PC-3 (cell line): Measurements from ENCODE around the gene GRIN2A.

ENCODE experiments used
- CTCF ChIP-seq: fragments of 300-600 bp; sonication (generic); conservative IDR thresholded peaks from 2 replicates; pipeline ENCODE4 v1.5.1; 2017; ENCODE audit warnings: antibody characterized with exemption, low read depth, mild to moderate bottlenecking, low read length
- EZH2 ChIP-seq: fragments of 300-600 bp; sonication (generic); IDR thresholded peaks from one replicate; pipeline ENCODE4 v1.6.1; 2017; ENCODE audit warnings: antibody characterized with exemption, mild to moderate bottlenecking, low read length; ENCODE audit not compliant: unreplicated experiment

DNA sequence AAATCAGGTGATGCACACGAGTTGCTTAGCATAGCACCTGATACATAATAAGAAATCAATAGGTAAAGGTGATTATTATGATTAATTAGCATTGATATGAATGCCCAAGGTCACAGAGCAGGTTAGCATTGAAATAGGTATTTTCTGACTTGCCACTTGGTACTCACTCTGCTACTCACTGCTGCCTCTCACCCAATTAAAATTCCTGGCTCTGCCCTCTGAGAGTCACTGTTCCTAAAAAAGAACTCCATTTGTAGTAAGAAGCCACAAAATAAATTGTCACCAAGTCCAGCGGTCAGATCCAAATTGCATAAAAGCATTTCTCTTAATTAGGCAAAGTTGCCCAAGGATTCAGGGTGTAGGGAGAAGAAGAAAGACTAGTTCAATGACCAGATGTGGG is 8.9 kb upstream of the GRIN2A start:
- TF ChIP-seq CTCF (no peak), EZH2 (no peak)
